Activated CD8-positive, alpha-beta T cell treated with anti-CD3 and anti-CD28 coated beads for 36 hours (primary cell): ENCODE results near the gene RIOX2. TPM values are rescaled to one million over a fixed set of nuclear protein-coding genes. Genes with fewer than 3 reads are reported as not detected.
A peak's percentile ranks its signal among the peaks of the same experiment; 100 is the strongest.
"Not testable (repeated sequence)": the region's sequence is repeated elsewhere in the genome, so short reads cannot be mapped to it uniquely, and the experiment has no call there.

Experiments used
- ATAC-seq: fragments of 200-7000 bp; cut with Tn5 transposase; one replicate; pipeline ENCODE4 v1.10.0; 2021; ENCODE audit warnings: mild to moderate bottlenecking, moderate library complexity
- CTCF ChIA-PET: fragments of 350-600 bp; sonication (Branson Sonifier 250); formaldehyde crosslinking; loops from one replicate; lab custom pipeline; 2021; ENCODE audit warnings: antibody characterized with exemption; lab: Charles Lee
- POLR2A ChIA-PET: fragments of 350-600 bp; sonication (Branson Sonifier 250); formaldehyde crosslinking; loops from one replicate; lab custom pipeline; 2021; ENCODE audit warnings: antibody characterized with exemption; lab: Charles Lee
- DNase-seq: peaks from one replicate; pipeline ENCODE4 v3.0.0-alpha.2; 2020
- H3K27ac Mint-ChIP-seq: one replicate; pipeline ENCODE4 v1.8.0; 2021; ENCODE audit warnings: mild to moderate bottlenecking, mixed read lengths
- H3K27me3 Mint-ChIP-seq: one replicate; pipeline ENCODE4 v1.8.0; 2021; ENCODE audit warnings: mixed read lengths
- H3K36me3 Mint-ChIP-seq: one replicate; pipeline ENCODE4 v1.8.0; 2021; ENCODE audit warnings: low read depth, mixed read lengths
- H3K4me1 Mint-ChIP-seq: one replicate; pipeline ENCODE4 v1.8.0; 2021; ENCODE audit warnings: low read depth, mixed read lengths
- H3K4me3 Mint-ChIP-seq: one replicate; pipeline ENCODE4 v1.8.0; 2021; ENCODE audit warnings: mild to moderate bottlenecking, moderate library complexity, mixed read lengths
- H3K9me3 Mint-ChIP-seq: one replicate; pipeline ENCODE4 v1.8.0; 2021; ENCODE audit warnings: mixed read lengths
- intact Hi-C: fragments of 100-400 bp; cut with micrococcal nuclease; formaldehyde crosslinking; loops from one replicate; pipeline ENCODE4 v1.10.0; 2022
- total RNA-seq, 2 experiments: library from RNA; stranded (reverse); gene quantifications; one replicate each; pipeline ENCODE4 v1.2.3, GENCODE V29; 2021
- TF ChIP-seq, protein P1 (sequence below): fragments of 200-600 bp; IDR thresholded peaks from one replicate; pipeline ENCODE4 v1.8.0; 2022; ENCODE audit warnings: antibody characterized with exemption, mild to moderate bottlenecking

Gene RIOX2
- total RNA-seq, 2 experiments from 2014 or later = 41.2 to 43.3 TPM

DNA sequence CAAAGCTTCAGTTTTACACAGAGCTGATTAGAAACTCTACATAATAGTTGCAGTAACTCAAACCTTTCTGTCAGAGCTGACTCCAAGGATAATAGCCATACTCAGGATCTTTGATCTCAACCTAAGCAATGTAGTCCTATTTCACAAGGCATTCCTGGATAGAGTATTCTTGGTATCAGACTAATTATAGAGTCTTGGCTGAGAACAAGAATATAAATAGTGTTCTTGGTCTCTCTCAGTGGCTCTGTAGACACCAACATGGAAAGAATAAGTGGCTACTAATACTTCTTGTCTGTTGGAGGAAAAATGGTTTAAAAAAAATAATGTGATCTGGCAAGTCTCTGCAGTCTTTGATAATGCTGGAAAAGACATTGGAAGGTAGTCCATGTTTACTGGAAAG lies 55.7 kb downstream of the RIOX2 start:
- ChIA-PET CTCF (interaction anchor here (1.4 kb wide), 1 partner anchor 8 kb away, joined by 4 read pairs; no protein-coding TSS in a partner anchor), POLR2A (no interaction called here)
- intact Hi-C loops = no loop called here
- Mint-ChIP-seq H3K9me3 (no peaks in the 10 kb centered on the region), H3K27me3 (no peaks in the 10 kb centered on the region), H3K4me1 (peaks cover 6% of the 10 kb centered on the region), H3K36me3 (peaks cover 9% of the 10 kb centered on the region), H3K4me3 (no peak overlapping the region), H3K27ac (no peak overlapping the region)
- ATAC-seq (no peak), DNase-seq (no peak)
- TF ChIP-seq, protein P1, sequence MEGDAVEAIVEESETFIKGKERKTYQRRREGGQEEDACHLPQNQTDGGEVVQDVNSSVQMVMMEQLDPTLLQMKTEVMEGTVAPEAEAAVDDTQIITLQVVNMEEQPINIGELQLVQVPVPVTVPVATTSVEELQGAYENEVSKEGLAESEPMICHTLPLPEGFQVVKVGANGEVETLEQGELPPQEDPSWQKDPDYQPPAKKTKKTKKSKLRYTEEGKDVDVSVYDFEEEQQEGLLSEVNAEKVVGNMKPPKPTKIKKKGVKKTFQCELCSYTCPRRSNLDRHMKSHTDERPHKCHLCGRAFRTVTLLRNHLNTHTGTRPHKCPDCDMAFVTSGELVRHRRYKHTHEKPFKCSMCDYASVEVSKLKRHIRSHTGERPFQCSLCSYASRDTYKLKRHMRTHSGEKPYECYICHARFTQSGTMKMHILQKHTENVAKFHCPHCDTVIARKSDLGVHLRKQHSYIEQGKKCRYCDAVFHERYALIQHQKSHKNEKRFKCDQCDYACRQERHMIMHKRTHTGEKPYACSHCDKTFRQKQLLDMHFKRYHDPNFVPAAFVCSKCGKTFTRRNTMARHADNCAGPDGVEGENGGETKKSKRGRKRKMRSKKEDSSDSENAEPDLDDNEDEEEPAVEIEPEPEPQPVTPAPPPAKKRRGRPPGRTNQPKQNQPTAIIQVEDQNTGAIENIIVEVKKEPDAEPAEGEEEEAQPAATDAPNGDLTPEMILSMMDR = no peak

DNA sequence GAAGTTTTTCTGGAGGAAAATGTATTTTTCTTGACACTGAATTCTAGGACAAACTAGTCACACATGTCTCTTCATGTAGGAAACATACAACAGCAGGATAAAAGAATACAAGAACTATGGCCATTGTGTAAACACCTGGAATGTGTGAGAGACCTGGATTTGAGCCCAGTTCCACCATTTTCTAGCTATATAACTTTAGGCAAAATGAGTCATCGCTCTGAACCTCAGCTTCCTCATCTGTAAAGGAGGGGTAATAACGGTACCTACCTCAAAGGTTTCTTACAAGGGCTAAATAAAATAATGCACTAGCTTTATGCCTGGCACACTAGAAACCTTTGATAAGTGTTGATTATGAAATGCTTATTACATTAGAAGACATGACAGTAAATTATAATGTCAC lies 57.8 kb downstream of the RIOX2 start:
- Mint-ChIP-seq H3K27me3 (no peaks in the 10 kb centered on the region), H3K36me3 (peaks cover under 1% of the 10 kb centered on the region), H3K4me3 (no peak overlapping the region), H3K4me1 (peaks cover 21% of the 10 kb centered on the region), H3K27ac (no peak overlapping the region), H3K9me3 (no peaks in the 10 kb centered on the region)
- ChIA-PET POLR2A (interaction anchor here (0.9 kb wide), 1 partner anchor 55 kb away, joined by 3 read pairs; no protein-coding TSS in a partner anchor), CTCF (interaction anchor here (1.4 to 1.6 kb wide), 2 partner anchors 10 to 57 kb away, joined by 3 to 8 read pairs; no protein-coding TSS in a partner anchor)
- ATAC-seq (no peak), DNase-seq (no peak)
- TF ChIP-seq, protein P1 = no peak
- intact Hi-C loops = no loop called here

DNA sequence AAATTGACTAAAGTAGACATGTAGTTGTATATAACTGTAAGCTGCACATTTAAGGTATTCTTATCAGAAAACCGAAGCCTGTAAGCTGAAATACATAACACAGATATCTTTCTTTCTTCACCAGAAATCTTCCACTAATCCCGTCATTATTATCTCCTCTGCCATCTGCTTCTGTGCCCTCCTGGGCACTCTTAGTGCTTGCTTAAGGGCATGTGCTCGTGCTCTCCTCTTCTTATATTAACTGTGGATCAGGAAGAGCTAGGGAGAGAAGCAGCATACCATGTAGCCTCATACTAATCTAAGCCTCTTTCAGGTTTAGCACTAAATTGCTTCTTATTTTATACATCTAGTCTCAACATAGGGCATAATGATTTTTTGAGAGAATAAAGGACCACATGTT lies 60.8 kb downstream of the RIOX2 start:
- Mint-ChIP-seq H3K4me1 (peaks cover 21% of the 10 kb centered on the region), H3K4me3 (no peak overlapping the region), H3K27ac (peak overlapping the region; percentile 86), H3K27me3 (no peaks in the 10 kb centered on the region), H3K36me3 (no peaks in the 10 kb centered on the region), H3K9me3 (no peaks in the 10 kb centered on the region)
- no peak for ATAC-seq
- CTCF ChIA-PET = no interaction called here
- no peak for DNase-seq
- TF ChIP-seq, protein P1 = no peak
- intact Hi-C loops = no loop called here
- POLR2A ChIA-PET = no interaction called here

DNA sequence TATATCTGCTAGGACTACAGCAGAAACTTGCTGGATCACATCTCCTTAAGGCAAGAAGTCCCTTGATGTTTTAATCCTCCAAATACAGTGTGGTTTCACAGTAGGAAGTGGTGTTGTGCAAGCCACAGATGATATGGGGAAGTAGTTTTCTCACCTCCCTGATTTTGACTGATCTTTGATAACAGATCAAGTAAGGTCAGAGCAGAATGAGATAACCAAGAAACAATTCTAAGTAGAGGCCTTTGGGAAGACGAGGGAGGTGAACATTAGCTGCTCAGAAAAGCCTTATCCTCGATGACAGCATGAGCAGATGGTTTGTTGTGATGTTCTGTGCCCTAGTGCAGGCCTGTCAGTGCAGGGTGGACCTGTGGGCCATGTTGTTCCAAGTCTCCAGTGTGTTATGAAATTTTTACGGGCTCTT lies 61.3 kb downstream of the RIOX2 start:
- CTCF ChIA-PET = no interaction called here
- intact Hi-C loops = no loop called here

DNA sequence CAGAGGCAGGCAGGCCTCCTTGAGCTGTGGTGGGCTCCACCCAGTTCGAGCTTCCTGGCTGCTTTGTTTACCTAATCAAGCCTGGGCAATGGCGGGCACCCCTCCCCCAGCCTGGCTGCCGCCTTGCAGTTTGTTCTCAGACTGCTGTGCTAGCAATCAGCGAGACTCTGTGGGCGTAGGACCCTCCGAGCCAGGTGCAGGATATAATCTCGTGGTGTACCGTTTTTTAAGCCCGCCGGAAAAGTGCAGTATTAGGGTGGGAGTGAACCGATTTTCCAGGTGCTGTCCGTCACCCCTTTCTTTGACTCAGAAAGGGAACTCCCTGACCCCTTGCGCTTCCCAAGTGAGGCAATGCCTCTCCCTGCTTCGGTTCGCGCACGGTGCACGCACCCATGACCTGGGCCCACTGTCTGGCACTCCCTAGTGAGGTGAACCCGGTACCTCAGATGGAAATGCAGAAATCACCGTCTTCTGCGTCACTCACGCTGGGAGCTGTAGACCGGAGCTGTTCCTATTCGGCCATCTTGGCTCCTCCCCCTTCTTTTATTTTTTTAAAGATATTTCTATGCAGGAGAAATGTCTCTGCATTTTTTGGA lies 61.9 kb downstream of the RIOX2 start:
- ATAC-seq = peak; percentile 51
- H3K27me3 Mint-ChIP-seq, intact Hi-C loops: not testable (repeated sequence)

More for the DNA sequence above, 61.3 kb downstream of the RIOX2 start:
- Mint-ChIP-seq H3K4me1 (peaks cover 21% of the 10 kb centered on the region), H3K27ac (peak overlapping the region; percentile 86), H3K4me3 (peak overlapping the region; percentile 65), H3K27me3 (no peaks in the 10 kb centered on the region), H3K36me3 (no peaks in the 10 kb centered on the region), H3K9me3 (no peaks in the 10 kb centered on the region)
- TF ChIP-seq, protein P1 = no peak
- ATAC-seq (peak; percentile 65), DNase-seq (peak; percentile 7)
- POLR2A ChIA-PET = no interaction called here

DNA sequence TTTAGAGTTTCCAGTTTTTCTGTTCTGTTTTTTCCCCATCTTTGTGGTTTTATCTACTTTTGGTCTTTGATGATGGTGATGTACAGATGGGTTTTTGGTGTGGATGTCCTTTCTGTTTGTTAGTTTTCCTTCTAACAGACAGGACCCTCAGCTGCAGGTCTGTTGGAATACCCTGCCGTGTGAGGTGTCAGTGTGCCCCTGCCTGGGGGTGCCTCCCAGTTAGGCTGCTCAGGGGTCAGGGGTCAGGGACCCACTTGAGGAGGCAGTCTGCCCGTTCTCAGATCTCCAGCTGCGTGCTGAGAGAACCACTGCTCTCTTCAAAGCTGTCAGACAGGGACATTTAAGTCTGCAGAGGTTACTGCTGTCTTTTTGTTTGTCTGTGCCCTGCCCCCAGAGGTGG lies 62.4 kb downstream of the RIOX2 start:
- H3K4me3 Mint-ChIP-seq, H3K9me3 Mint-ChIP-seq, H3K36me3 Mint-ChIP-seq, ATAC-seq, H3K27ac Mint-ChIP-seq, H3K27me3 Mint-ChIP-seq, POLR2A ChIA-PET, CTCF ChIA-PET, intact Hi-C loops, DNase-seq: not testable (repeated sequence)
- H3K4me1 Mint-ChIP-seq = peaks cover 21% of the 10 kb centered on the region

More for the DNA sequence above, 61.9 kb downstream of the RIOX2 start:
- CTCF ChIA-PET, H3K9me3 Mint-ChIP-seq, POLR2A ChIA-PET, H3K36me3 Mint-ChIP-seq: not testable (repeated sequence)
- peaks cover 21% of the 10 kb centered on the region for H3K4me1 Mint-ChIP-seq
- peak overlapping the region; percentile 65 for H3K4me3 Mint-ChIP-seq
- H3K27ac Mint-ChIP-seq = peak overlapping the region; percentile 86
- DNase-seq = peak; percentile 45
